Stimulated activated CD8-positive, alpha-beta memory T cell treated with anti-CD3 and anti-CD28 coated beads, Interleukin-12 subunit alpha, Interleukin-12 subunit beta, amount 100 ng/mL, for 24 hours (primary cell): ENCODE results near the gene FOXJ3.

Source experiments
- DNase-seq: peaks from one replicate; pipeline ENCODE4 v3.0.0-alpha.2; 2020; ENCODE audit errors: extremely low read depth

The FOXJ3 gene

GRCh38 chr1:42144711-42145388 is 190.2 kb downstream of the FOXJ3 start:
- DNase-seq: no peak

DNA sequence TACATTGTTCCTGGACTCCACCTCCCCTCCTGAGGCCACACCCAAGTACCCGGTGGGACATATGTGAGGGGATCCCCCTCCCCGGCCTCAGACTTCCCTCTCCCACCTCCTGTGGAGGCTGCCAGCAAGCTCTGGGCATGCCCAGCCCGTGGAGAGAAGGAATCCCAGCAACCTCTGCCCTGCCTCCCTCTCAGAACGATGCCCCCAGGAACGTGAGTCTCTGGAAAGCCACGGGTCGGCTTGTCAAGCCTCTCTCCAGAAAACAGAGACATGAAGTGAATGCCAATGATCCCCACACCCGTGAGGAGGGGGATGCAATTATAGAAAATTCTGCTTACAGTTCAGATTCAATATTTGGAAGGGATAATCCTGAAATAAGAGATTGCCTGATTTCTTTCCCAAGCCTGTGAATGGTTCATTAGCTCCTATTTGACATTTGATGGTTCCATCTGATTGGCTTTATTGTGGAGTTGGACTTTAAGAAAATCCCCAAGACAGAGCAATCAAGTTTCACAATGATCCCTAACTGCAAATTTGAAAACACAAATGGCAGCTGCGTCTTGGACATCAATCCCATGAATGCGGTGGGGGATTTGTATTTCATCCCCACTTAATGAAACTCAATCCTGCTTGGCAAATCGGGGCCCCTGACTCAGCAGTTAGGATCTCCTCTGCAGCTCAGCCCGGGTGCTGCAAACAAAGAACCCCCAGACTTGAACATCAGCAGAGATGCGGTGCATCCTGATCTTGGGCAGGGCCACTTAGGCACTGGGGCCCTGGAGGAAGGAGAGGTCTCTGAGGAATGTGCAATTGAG is 190.9 kb downstream of the FOXJ3 start:
- DNase-seq: no peak

- no peak for DNase-seq
Observed at GRCh38 chr1:42142894-42143675, 191.9 kb downstream of the FOXJ3 start.

- no peak for DNase-seq
Observed at GRCh38 chr1:42141978-42142377, 193.1 kb downstream of the FOXJ3 start.

DNA sequence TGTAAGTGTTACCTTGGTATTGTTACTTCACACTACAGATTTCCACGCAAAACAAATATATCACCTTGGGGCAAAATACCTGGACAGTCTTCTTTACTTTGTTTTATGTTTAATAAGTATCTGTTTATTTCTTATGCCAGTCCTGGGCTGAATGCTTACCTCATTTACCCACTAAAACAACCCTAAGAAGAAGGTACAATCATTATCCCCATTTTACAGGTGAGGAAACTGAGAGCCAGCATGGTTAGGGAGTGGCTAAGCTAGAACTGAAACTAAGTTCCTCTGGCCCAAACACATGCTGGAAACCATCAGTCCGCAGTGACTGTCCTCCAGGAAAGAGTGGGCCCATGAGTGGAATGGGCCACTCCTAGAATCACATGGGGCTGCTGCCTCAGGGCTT is 194.8 kb downstream of the FOXJ3 start:
- no peak for DNase-seq

DNA sequence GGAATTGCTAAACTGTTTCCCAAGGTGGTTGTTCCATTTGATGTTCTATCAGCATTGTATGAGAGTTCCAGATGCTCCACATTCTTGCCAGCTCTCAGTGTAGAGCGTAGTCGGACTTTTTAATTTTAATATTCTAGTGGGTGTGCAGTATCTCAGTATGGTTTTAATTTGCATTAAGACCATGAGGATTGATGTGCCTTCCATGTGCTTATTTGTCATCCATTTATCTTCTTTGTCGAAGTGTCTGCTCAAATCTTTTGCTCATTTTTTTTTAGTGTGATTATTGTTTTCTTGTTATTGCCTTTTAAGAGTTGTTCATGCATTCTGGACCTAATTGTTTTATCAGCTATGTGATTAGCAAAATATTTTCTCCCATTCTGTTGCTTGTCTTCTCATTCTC is 195.6 kb downstream of the FOXJ3 start:
- DNase-seq: no peak

GRCh38 chr1:42138586-42138985 is 196.4 kb downstream of the FOXJ3 start:
- DNase-seq: no peak

DNA sequence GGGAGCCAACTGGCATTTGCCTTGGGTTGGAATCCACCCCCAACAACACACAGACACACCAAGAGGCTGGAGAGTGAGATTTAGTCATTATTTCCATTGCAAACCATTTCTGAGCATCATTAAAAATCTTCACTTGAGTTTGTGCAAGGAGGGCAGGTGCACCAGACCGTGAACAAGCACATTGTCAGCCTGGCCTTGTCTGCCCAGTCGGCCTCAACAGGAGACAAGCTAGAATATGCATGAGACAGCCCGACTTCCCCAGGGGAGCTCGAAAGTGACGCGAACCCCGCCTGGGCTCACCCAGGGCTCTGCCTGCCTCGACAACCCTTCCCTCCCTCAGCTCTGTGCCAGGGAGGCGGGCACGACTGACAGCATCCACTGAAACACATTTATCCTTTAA is 197.3 kb downstream of the FOXJ3 start:
- DNase-seq: no peak

- DNase-seq: no peak
Observed at GRCh38 chr1:42136466-42136865, 198.6 kb downstream of the FOXJ3 start.

GRCh38 chr1:42135426-42135825 is 199.6 kb downstream of the FOXJ3 start:
- DNase-seq: no peak

DNA sequence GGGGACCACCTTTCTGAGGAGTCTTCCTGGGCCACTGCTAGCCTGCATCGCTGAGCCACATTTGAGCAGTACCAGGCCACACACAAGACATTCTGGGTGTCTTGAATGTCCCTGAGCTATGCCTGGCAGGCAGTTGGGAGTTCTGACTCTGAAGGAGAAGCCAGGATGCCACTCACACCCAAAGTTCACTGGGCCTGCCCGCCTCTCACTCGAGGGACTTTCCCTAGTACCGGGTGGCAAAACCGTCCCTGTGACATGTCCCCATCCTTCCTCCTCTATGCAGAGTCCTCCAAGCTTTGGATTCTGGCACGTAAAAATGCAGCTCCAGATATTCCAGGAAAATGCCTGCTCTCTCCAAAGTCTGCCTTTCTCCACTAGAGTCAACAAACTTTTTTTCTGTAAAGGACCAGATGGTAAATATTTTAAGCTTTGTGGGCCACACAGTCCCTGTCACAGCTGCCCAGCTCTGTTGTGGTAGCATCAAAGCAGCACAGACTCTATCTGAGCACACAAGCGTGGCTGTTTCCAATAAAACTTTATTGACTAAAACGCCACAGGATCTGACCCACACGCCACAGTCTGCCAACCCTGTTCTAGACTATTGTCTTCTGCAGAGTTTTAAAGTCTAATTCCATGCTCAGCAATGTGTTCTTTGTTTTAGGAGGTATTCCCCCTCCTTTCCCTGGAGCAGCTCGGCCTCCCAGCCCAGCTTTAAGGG is 201.1 kb downstream of the FOXJ3 start:
- no peak for DNase-seq

DNA sequence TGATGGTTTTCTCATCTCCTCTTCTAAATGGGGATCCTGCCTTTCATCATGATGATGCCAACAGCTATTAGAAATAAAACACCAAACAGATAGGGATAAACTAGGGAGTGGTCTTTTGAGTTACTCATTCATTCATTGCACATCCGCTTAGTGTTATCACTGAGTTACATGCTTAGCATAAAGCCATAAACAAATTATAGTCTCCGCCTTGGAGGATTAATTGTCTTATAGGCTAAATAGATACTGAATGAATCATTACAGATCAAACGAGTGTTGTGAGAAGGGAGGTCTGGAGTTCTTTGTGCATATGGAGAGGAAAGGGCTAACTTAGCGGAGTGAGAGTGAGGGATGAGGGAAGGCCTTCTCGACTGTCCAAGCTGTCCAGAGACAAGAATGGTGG is 201.6 kb downstream of the FOXJ3 start:
- DNase-seq: no peak

DNA sequence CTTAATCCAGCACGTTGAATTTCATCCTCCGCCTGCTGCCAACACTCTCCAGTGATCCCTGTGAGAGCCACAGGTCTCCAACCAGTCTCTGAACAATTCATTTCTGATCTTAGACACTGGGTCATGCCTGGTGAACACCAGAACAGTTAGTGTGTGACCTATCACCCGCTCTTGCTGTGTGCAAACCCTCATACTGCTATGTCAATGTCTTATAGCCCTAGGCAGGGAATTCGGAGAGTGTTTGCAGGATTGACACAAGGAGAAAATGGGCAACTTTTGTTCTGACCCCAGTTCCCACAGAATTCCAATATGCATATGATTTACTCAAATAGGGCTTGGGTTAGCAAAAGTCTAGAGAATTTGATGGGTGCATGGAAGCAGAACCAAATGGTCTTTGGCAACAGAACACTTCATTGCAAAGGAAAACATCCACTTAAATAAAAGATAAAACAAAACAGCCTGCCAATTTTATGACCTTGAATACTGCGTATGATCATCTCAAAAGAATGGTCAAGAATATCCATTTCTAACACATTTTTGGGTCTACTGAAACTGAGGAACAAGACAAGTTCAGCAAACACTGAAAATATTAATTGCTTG is 204.9 kb downstream of the FOXJ3 start:
- no peak for DNase-seq

DNA sequence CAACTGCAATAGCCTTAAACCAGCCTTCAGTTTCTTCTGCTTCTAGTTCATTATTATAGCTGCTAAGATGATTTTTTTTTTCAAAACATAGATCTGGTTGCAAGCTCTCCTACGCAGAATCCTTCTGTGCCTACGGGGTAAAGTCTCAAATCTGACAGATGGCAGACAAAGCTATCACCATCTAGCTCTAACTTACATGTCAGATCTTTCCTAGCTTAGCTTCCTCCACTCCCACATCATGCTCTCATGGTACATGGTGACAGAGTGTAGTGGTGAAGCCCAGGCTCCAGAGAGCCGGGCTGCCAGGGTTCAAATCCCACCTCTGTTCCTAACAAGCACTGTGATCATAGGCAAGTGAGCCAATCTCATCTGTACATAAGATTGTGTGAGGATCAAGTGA is 206.1 kb downstream of the FOXJ3 start:
- DNase-seq: no peak

DNA sequence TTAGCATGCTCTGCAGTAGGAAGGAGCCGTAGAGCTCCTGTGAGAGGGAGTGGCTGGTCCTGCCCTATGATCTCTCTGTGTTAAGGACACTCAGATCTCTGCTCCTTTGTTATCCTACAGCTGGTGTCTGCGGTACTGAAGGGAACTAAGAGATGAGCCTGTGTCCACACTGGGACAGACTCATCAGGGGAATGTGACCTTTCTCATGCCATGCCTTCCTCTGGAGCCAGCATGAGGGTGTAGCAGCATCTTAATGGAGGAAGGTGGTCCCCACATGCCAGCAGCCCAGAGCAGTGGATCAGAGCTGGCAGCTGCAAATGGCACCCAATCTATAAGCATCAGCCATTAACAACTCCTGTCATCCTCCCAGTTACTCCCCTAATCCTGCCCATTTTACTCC is 206.5 kb downstream of the FOXJ3 start:
- DNase-seq: no peak

DNA sequence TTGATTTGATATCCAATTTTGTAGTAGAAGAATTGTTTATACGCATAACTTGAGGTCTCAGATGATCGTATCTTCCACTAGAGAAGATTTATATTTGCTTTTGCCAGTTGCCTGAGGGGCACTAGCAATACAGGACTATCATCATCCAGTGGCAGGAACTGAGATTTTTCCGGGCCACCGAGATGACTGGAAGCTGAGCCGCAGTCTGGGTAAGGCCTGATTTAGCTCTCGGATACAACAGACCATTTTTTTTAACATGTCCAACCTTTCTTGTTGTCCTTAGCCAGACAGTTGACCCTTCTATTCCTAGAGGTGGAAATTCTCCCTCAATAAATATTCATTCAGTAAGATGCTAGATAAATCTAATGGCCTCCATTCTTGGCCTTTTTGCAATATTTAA is 207.3 kb downstream of the FOXJ3 start:
- DNase-seq: no peak
